Spleen (tissue), 11 donors: ENCODE results near the gene GP5. TPM values are rescaled to one million over a fixed set of nuclear protein-coding genes. Genes with fewer than 3 reads are reported as not detected.

Experiments used
- DNase-seq: peaks from one replicate; pipeline ENCODE4 v3.0.0-alpha.2; 2020
- H3K27ac ChIP-seq, 8 donors: fragments of 200-600 bp; sonication (generic) in 7 of 8; 1 replicate in 4 of 8; 2 replicates in 4 of 8; pipeline versions ENCODE4 v1.5.0 to v1.8.0; 2016 to 2021; ENCODE audit warnings: inconsistent platforms in 4 of 8, mild to moderate bottlenecking in 4 of 8, moderate library complexity in 1 of 8
- H3K27me3 ChIP-seq, 7 donors: fragments of 200-600 bp; sonication (generic) in 6 of 7; replicated peaks in 1 of 7; 1 replicate in 4 of 7; 2 replicates in 3 of 7; pipeline versions ENCODE4 v1.5.0 to v1.8.0; 2016 to 2021; ENCODE audit warnings: inconsistent platforms in 3 of 7, mild to moderate bottlenecking in 1 of 7
- H3K36me3 ChIP-seq, 6 donors: fragments of 200-600 bp; sonication (generic) in 5 of 6; 1 replicate in 4 of 6; 2 replicates in 2 of 6; pipeline versions ENCODE4 v1.5.0 to v1.8.0; 2016 to 2021; ENCODE audit warnings: inconsistent platforms in 2 of 6
- H3K4me1 ChIP-seq, 6 donors: fragments of 200-600 bp; sonication (generic) in 5 of 6; 1 replicate in 3 of 6; 2 replicates in 3 of 6; pipeline versions ENCODE4 v1.5.0 to v1.8.0; 2016 to 2021; ENCODE audit warnings: inconsistent platforms in 3 of 6
- H3K4me3 ChIP-seq, 8 donors: fragments of 200-600 bp; sonication (generic) in 7 of 8; 1 replicate in 4 of 8; 2 replicates in 4 of 8; pipeline versions ENCODE4 v1.5.0 to v1.8.0; 2016 to 2021; ENCODE audit warnings: inconsistent platforms in 4 of 8, mild to moderate bottlenecking in 4 of 8, moderate library complexity in 2 of 8
- H3K9me3 ChIP-seq, 8 donors: fragments of 200-600 bp; sonication (generic) in 7 of 8; 1 replicate in 4 of 8; 2 replicates in 4 of 8; pipeline versions ENCODE4 v1.5.0 to v1.8.0; 2016 to 2021; ENCODE audit warnings: inconsistent platforms in 4 of 8
- CTCF ChIP-seq, 11 experiments: fragments of 200-600 bp in 7 of 11; fragments of 450-650 bp in 4 of 11; sonication (generic) in 4 of 11; IDR thresholded peaks in 8 of 11; conservative IDR thresholded peaks in 3 of 11; 1 replicate in 7 of 11; 2 replicates in 4 of 11; pipeline versions ENCODE4 v1.4.0 to v1.8.0; 2016 to 2021; ENCODE audit warnings: antibody characterized with exemption in 11 of 11, inconsistent platforms in 4 of 11, mild to moderate bottlenecking in 1 of 11
- POLR2A ChIP-seq, 3 donors: fragments of 450-650 bp; IDR thresholded peaks; one replicate each; pipeline ENCODE4 v1.5.1; 2017; ENCODE audit warnings: antibody characterized with exemption in 3 of 3, mild to moderate bottlenecking in 1 of 3
- POLR2AphosphoS5 ChIP-seq, 3 donors: sonication (generic); formaldehyde crosslinking; IDR thresholded peaks; one replicate each; pipeline ENCODE4 v1.5.1; 2017; ENCODE audit warnings: antibody characterized with exemption in 3 of 3
- WGBS, 5 donors: extraction: QIAGEN DNeasy Blood & Tissue Kit in 3 of 5; methylation state at CpG; one replicate each; pipeline versions ENCODE4 v1.1.5 to v1.1.7; 2013 to 2018; 5-methylcytosine and 5-hydroxymethylcytosine counted together
- intact Hi-C: fragments of 100-400 bp; cut with DNase I; formaldehyde crosslinking; loops from one replicate; pipeline ENCODE4 v1.15.0; 2023; ENCODE audit warnings: low total_unique reads
- polyA plus RNA-seq, 3 donors: library from polyadenylated mRNA; stranded (reverse); fragments of 200-250 nt; gene quantifications; one replicate each; pipeline ENCODE4 v1.2.1, GENCODE V29; 2013
- total RNA-seq, 7 donors: library from RNA; depleted of rRNA in 3 of 7; stranded (reverse); fragments of >200 nt in 3 of 7; fragmentation: NEBNext Ultra II Directional in 4 of 7; extraction: Animal tissue kit (Norgen Biotek cat#: 25700) in 4 of 7; gene quantifications; one replicate each; pipeline versions ENCODE4 v1.1.0 to v1.2.1, GENCODE V29; 2016 to 2021
- donor health status: healthy with polysubstance abuse.
- donor health status: DM: no; HTN: no; CAD: no; lungs with moderate emphysema.
- donor health status: DM: no; HTN: no; CAD: no.
- donor health status: Bipolar disorder and iron deficiency.
- donor health status: healthy.
- donor health status: DM: no; HTN: no; CAD: no.
- donor health status: DM: yes; HTN: yes; CAD: no.

Gene GP5
- total and polyA plus RNA-seq, 10 donors = 0.15 to 1.8 (median 0.55) TPM

- no peak for TF ChIP-seq CTCF (IDR thresholded peaks at IDR 0.05 in 8 of 11, conservative IDR thresholded peaks at IDR 0.05 in 3 of 11)
- no peak for TF ChIP-seq POLR2AphosphoS5 (IDR thresholded peaks at IDR 0.05)
- no peak for TF ChIP-seq POLR2A (IDR thresholded peaks at IDR 0.05)
- peaks cover 0 to 3% (median 0%) of the 10 kb centered on the region in 6 donors for H3K4me1 ChIP-seq
- H3K36me3 ChIP-seq = no peaks in the 10 kb centered on the region
- peaks cover 0 to 40% (median 0%) of the 10 kb centered on the region in 7 donors for H3K27me3 ChIP-seq
- no peaks in the 10 kb centered on the region for H3K9me3 ChIP-seq
- no peak within 1 kb of the TSS for H3K4me3 ChIP-seq
- 10 to 28% (median 19%) methylated on average over 10 to 21 of the region's 21 CpGs for WGBS, 5 donors
- no peak within 1 kb of the TSS for H3K27ac ChIP-seq
- intact Hi-C loops = no loop called here
- no peak for DNase-seq
These were observed 29.4 kb downstream of the GP5 start, which contains the start of gene LRRC15 for GRCh38 chr3:194369522-194370279. TSS of gene LRRC15 (minus strand) at chr3:194369743. CDS start at chr3:194361043, 8,700 bp downstream.

GRCh38 chr3:194368918-194369317, 30.1 kb downstream of the GP5 start:
- no peak overlapping the region for H3K4me3 ChIP-seq
- no peak for DNase-seq
- no peak for TF ChIP-seq POLR2AphosphoS5 (IDR thresholded peaks at IDR 0.05)
- TF ChIP-seq CTCF (IDR thresholded peaks at IDR 0.05 in 8 of 11, conservative IDR thresholded peaks at IDR 0.05 in 3 of 11) = no peak
- no peak for TF ChIP-seq POLR2A (IDR thresholded peaks at IDR 0.05)
- whole genome bisulfite sequencing, 5 donors = 63 to 86% (median 75%) methylated on average over 6 of the region's 6 CpGs
- H3K27ac ChIP-seq = no peak overlapping the region
- no peaks in the 10 kb centered on the region for H3K9me3 ChIP-seq
- no peaks in the 10 kb centered on the region for H3K36me3 ChIP-seq
- intact Hi-C loops = no loop called here
- peaks cover 0 to 10% (median 0%) of the 10 kb centered on the region in 6 donors for H3K4me1 ChIP-seq
- peaks cover 0 to 40% (median 0%) of the 10 kb centered on the region in 7 donors for H3K27me3 ChIP-seq

- H3K4me3 ChIP-seq = no peak overlapping the region
- 55 to 69% (median 62%) methylated on average over 18 of the region's 18 CpGs for WGBS, 5 donors
- H3K27ac ChIP-seq = no peak overlapping the region
- H3K27me3 ChIP-seq = peaks cover 0 to 40% (median 0%) of the 10 kb centered on the region in 7 donors
- H3K36me3 ChIP-seq = no peaks in the 10 kb centered on the region
- peaks cover 0 to 10% (median 0%) of the 10 kb centered on the region in 6 donors for H3K4me1 ChIP-seq
- intact Hi-C loops = no loop called here
- no peak for DNase-seq
- H3K9me3 ChIP-seq = no peaks in the 10 kb centered on the region
- no peak for TF ChIP-seq CTCF (IDR thresholded peaks at IDR 0.05 in 8 of 11, conservative IDR thresholded peaks at IDR 0.05 in 3 of 11)
- no peak for TF ChIP-seq POLR2AphosphoS5 (IDR thresholded peaks at IDR 0.05)
- no peak for TF ChIP-seq POLR2A (IDR thresholded peaks at IDR 0.05)
These were observed 30.8 kb downstream of the GP5 start for GRCh38 chr3:194367992-194368841.
